OCI-LY3 (cell line): ENCODE data around the gene HAPLN3.
"Not testable (repeated sequence)": the region's sequence is repeated elsewhere in the genome, so short reads cannot be mapped to it uniquely, and the experiment has no call there.

Experiments
- H2AFZ ChIP-seq: fragments of 200-600, 300-600 bp; shearing (Covaris generic); 2 replicates; pipeline ENCODE4 v1.6.0; 2014; ENCODE audit warnings: antibody characterized with exemption, low read depth, low read length
- H3K27ac ChIP-seq: fragments of 200-600, 300-600 bp; sonication (generic); 2 replicates; pipeline ENCODE4 v1.5.1; 2014; ENCODE audit warnings: mild to moderate bottlenecking, low read length, moderate library complexity, mixed read lengths
- H3K27me3 ChIP-seq: fragments of 200-600, 300-600 bp; sonication (generic); 2 replicates; pipeline ENCODE4 v1.6.1; 2014; ENCODE audit warnings: low read depth, low read length, mixed read lengths
- H3K36me3 ChIP-seq: fragments of 200-600, 300-600 bp; sonication (generic); replicated peaks from 2 replicates; pipeline ENCODE3; 2014; ENCODE audit warnings: low read depth, low read length, mixed read lengths
- H3K4me1 ChIP-seq: fragments of 300-600, 200-600 bp; sonication (generic); 2 replicates; pipeline ENCODE4 v1.6.1; 2014; ENCODE audit warnings: low read length, mixed read lengths
- H3K4me2 ChIP-seq: fragments of 200-600, 300-600 bp; sonication (generic); 2 replicates; pipeline ENCODE4 v1.6.1; 2014; ENCODE audit warnings: low read length, mixed read lengths
- H3K4me3 ChIP-seq: fragments of 300-600, 200-600 bp; sonication (generic); 2 replicates; pipeline ENCODE4 v1.5.1; 2014; ENCODE audit warnings: antibody characterized with exemption, mild to moderate bottlenecking, low read length, moderate library complexity
- H3K79me2 ChIP-seq: fragments of 300-600, 200-600 bp; shearing (Covaris generic); 2 replicates; pipeline ENCODE4 v1.6.1; 2014; ENCODE audit warnings: mild to moderate bottlenecking, low read length, mixed read lengths
- H3K9ac ChIP-seq: fragments of 300-600, 200-600 bp; shearing (Covaris generic); 2 replicates; pipeline ENCODE4 v1.6.0; 2014; ENCODE audit warnings: mild to moderate bottlenecking, low read length, moderate library complexity
- H3K9me3 ChIP-seq: fragments of 200-600, 300-600 bp; shearing (Covaris generic); 2 replicates; pipeline ENCODE4 v1.6.1; 2014; ENCODE audit warnings: low read length, mixed read lengths; ENCODE audit not compliant: insufficient read depth
- H4K20me1 ChIP-seq: fragments of 200-600, 300-600 bp; sonication (generic); 2 replicates; pipeline ENCODE4 v1.6.1; 2016; ENCODE audit warnings: low read length, mixed read lengths; ENCODE audit not compliant: insufficient read depth
- CTCF ChIP-seq: fragments of 200-600, 300-600 bp; sonication (generic); IDR thresholded peaks from 2 replicates; pipeline ENCODE4 v1.5.1; 2014; ENCODE audit warnings: antibody characterized with exemption, low read length, low read depth
- EZH2phosphoT487 ChIP-seq: fragments of 200-600 bp; shearing (Covaris generic); IDR thresholded peaks from 2 replicates; pipeline ENCODE4 v1.6.1; 2018; ENCODE audit warnings: antibody characterized with exemption, mixed run types, low read depth

Gene HAPLN3

GRCh38 chr15:88930579-88930978, 35.2 kb upstream of the HAPLN3 start:
- no peak overlapping the region for H3K27ac ChIP-seq
- H3K4me3 ChIP-seq: no peak overlapping the region
- no peak overlapping the region for H3K4me2 ChIP-seq
- H2AFZ ChIP-seq: no peak overlapping the region
- H3K79me2 ChIP-seq: no peaks in the 10 kb centered on the region
- no peaks in the 10 kb centered on the region for H4K20me1 ChIP-seq
- H3K9ac ChIP-seq: no peak overlapping the region
- TF ChIP-seq EZH2phosphoT487 (no peak), CTCF (no peak)
- no peaks in the 10 kb centered on the region for H3K4me1 ChIP-seq
- H3K9me3 ChIP-seq: no peaks in the 10 kb centered on the region
- no peaks in the 10 kb centered on the region for H3K27me3 ChIP-seq
- no peaks in the 10 kb centered on the region for H3K36me3 ChIP-seq

- not testable (repeated sequence) for H2AFZ ChIP-seq, H4K20me1 ChIP-seq, H3K4me1 ChIP-seq, H3K4me3 ChIP-seq, H3K4me2 ChIP-seq, H3K36me3 ChIP-seq, H3K9ac ChIP-seq, H3K79me2 ChIP-seq, H3K27ac ChIP-seq, H3K9me3 ChIP-seq, H3K27me3 ChIP-seq
Observed at GRCh38 chr15:88929358-88930098, 34.2 kb upstream of the HAPLN3 start.

GRCh38 chr15:88928192-88928591, 32.8 kb upstream of the HAPLN3 start:
- H3K79me2 ChIP-seq, H3K4me1 ChIP-seq, H3K27me3 ChIP-seq, H3K9me3 ChIP-seq, H3K9ac ChIP-seq, H3K27ac ChIP-seq, H2AFZ ChIP-seq, H3K4me2 ChIP-seq, H3K4me3 ChIP-seq, H3K36me3 ChIP-seq, H4K20me1 ChIP-seq: not testable (repeated sequence)

- not testable (repeated sequence) for H3K27ac ChIP-seq, H4K20me1 ChIP-seq, H3K4me1 ChIP-seq, H3K79me2 ChIP-seq, H2AFZ ChIP-seq, H3K9ac ChIP-seq, H3K36me3 ChIP-seq, H3K9me3 ChIP-seq, H3K4me2 ChIP-seq, H3K4me3 ChIP-seq, H3K27me3 ChIP-seq
Observed at GRCh38 chr15:88925648-88926047, 30.3 kb upstream of the HAPLN3 start.

GRCh38 chr15:88920892-88921435, 25.6 kb upstream of the HAPLN3 start:
- H3K9me3 ChIP-seq, H3K36me3 ChIP-seq, H4K20me1 ChIP-seq, H3K27ac ChIP-seq, H2AFZ ChIP-seq, H3K79me2 ChIP-seq: not testable (repeated sequence)
- Histone ChIP-seq H3K4me3 (peak overlapping the region; percentile 52), H3K27me3 (peaks cover 15% of the 10 kb centered on the region), H3K4me1 (peaks cover 36% of the 10 kb centered on the region), H3K4me2 (peak overlapping the region; percentile 70), H3K9ac (peak overlapping the region; percentile 29; the same call in 1 of the 2 replicates)
